K562 (cell line): ENCODE measurements around the gene MTHFD2. TPM values are rescaled to one million over a fixed set of nuclear protein-coding genes. Genes with fewer than 3 reads are reported as not detected.

Experiments
- ATF3 ChIP-seq, 2 experiments: fragments of 450-650 bp in 1 of 2; sonication (generic) in 1 of 2; formaldehyde crosslinking in 1 of 2; IDR thresholded peaks in 1 of 2; conservative IDR thresholded peaks in 1 of 2; 2 replicates each; pipeline versions ENCODE4 v1.6.1 to v1.8.1; 2016 to 2023; ENCODE audit warnings: mild to moderate bottlenecking in 2 of 2, moderate library complexity in 2 of 2, inconsistent platforms in 1 of 2, missing genetic modification reagents in 1 of 2
- CHD7 ChIP-seq: fragments of 200-600 bp; sonication (generic); IDR thresholded peaks from one replicate; pipeline ENCODE4 v1.6.1; 2012; ENCODE audit warnings: mild to moderate bottlenecking, low read depth, low read length, inconsistent platforms
- CTCFL ChIP-seq: IDR thresholded peaks from 2 replicates; pipeline ENCODE4 v1.6.1; 2011; ENCODE audit warnings: borderline replicate concordance, low read depth, mild to moderate bottlenecking, moderate library complexity, low read length; ENCODE audit not compliant: insufficient read depth, poor library complexity, severe bottlenecking
- ESRRA ChIP-seq: fragments of 450-650 bp; IDR thresholded peaks from 2 replicates; pipeline ENCODE4 v1.6.1; 2014; ENCODE audit warnings: low read depth, mild to moderate bottlenecking, moderate library complexity, borderline replicate concordance
- HNRNPK ChIP-seq: fragments of 200-400 bp; formaldehyde crosslinking; IDR thresholded peaks from one replicate; pipeline ENCODE4 v1.6.1; 2018; ENCODE audit warnings: mild to moderate bottlenecking, low read depth, low read length; ENCODE audit not compliant: poor library complexity, severe bottlenecking
- NELFE ChIP-seq: IDR thresholded peaks from 2 replicates; pipeline ENCODE4 v1.6.1; 2011; ENCODE audit warnings: mild to moderate bottlenecking; ENCODE audit not compliant: insufficient read depth, insufficient read length
- NR3C1 ChIP-seq: sonication (generic); formaldehyde crosslinking; IDR thresholded peaks from 2 replicates; pipeline ENCODE4 v1.8.1; 2022; ENCODE audit warnings: missing genetic modification reagents
- PKNOX1 ChIP-seq: fragments of 450-650 bp; IDR thresholded peaks from 2 replicates; pipeline ENCODE4 v1.6.1; 2016
- ZNF445 ChIP-seq: fragments of 250-450 bp; sonication (Bioruptor Pico); IDR thresholded peaks from 2 replicates; pipeline ENCODE4 v1.4.0; 2020; ENCODE audit warnings: low read depth, mild to moderate bottlenecking, moderate library complexity
- polyA plus RNA-seq, 8 experiments: library from polyadenylated mRNA; depleted of rRNA in 4 of 8; stranded (reverse) in 5 of 8; unstranded in 3 of 8; fragments of >200 nt; fragmentation: Nextera tagmentation in 2 of 8; fragmentation: Illumina TruSeq in 1 of 8; extraction: Ambion mirVana in 2 of 8; extraction: Trizol in 1 of 8; gene quantifications; 2 replicates each; pipeline versions ENCODE4 v1.2.1 to v1.2.3, GENCODE V29; 2011 to 2014; ENCODE audit warnings: inconsistent platforms in 1 of 8, missing spikeins in 1 of 8
- total RNA-seq, 7 experiments: library from RNA; depleted of rRNA in 6 of 7; stranded (reverse); fragments of >200 nt in 6 of 7; fragmentation: Illumina TruSeq in 2 of 7; extraction: Trizol in 2 of 7; gene quantifications; 2 replicates each; pipeline versions ENCODE4 v1.2.1 to v1.2.3, GENCODE V29; 2011 to 2021; ENCODE audit warnings: low replicate concordance in 1 of 7

Gene MTHFD2
- total and polyA plus RNA-seq, 9 of the 15 experiments (the other 6 are each of a cell fraction or from before 2014, with no cell fraction given): 113 to 520 (median 234) TPM

- TF ChIP-seq PKNOX1 (peak; percentile 98), ATF3 (IDR thresholded peaks at IDR 0.05) (peak; percentile 91), ATF3 (CRISPR knock-in tag; conservative IDR thresholded peaks at IDR 0.05) (0 out of 2 replicates have a peak, but pooled peaks have one; percentile 24), NELFE (no peak), CTCFL (peak; percentile 69), HNRNPK (peak; percentile 82), CHD7 (no peak), NR3C1 (CRISPR knock-in tag) (peak; percentile 56; the same call in 1 of the 2 replicates), ZNF445 (no peak), ESRRA (peak; percentile 59)
Measured at GRCh38 chr2:74198461-74199274, at the start of gene MTHFD2 (continued).
